Measurements from ENCODE around the gene ZFY.
A peak's percentile ranks its signal among the peaks of the same experiment; 100 is the strongest.
"Not testable (repeated sequence)": the region's sequence is repeated elsewhere in the genome, so short reads cannot be mapped to it uniquely, and the experiment has no call there.

The ZFY gene

GRCh38 chrY:2969561-2969960, 34.4 kb downstream of the ZFY start:
- no peak for TF ChIP-seq CTCF (conservative IDR thresholded peaks at IDR 0.05; ENCODE audit: low read length)
- H3K4me3 ChIP-seq (ENCODE audit: low read length): no peak overlapping the region
- peak; percentile 22 for DNase-seq (ENCODE audit: low read depth)

GRCh38 chrY:2972708-2973107, 37.5 kb downstream of the ZFY start:
- no peak overlapping the region for H3K4me3 ChIP-seq (ENCODE audit: low read length)
- DNase-seq (ENCODE audit: low read depth): no peak
- TF ChIP-seq CTCF (conservative IDR thresholded peaks at IDR 0.05; ENCODE audit: low read length): no peak

GRCh38 chrY:2973110-2973751, 38.0 kb downstream of the ZFY start:
- TF ChIP-seq CTCF (conservative IDR thresholded peaks at IDR 0.05; ENCODE audit: low read length): no peak
- H3K4me3 ChIP-seq (ENCODE audit: low read length): no peak overlapping the region
- DNase-seq (ENCODE audit: low read depth): no peak

GRCh38 chrY:2979283-2979682, 44.1 kb downstream of the ZFY start:
- DNase-seq (ENCODE audit: low read depth): no peak
- no peak for TF ChIP-seq CTCF (conservative IDR thresholded peaks at IDR 0.05; ENCODE audit: low read length)
- no peak overlapping the region for H3K4me3 ChIP-seq (ENCODE audit: low read length)

- H3K4me3 ChIP-seq (ENCODE audit: low read length): no peak overlapping the region
- DNase-seq (ENCODE audit: low read depth): no peak
- TF ChIP-seq CTCF (conservative IDR thresholded peaks at IDR 0.05; ENCODE audit: low read length): no peak
Observed at GRCh38 chrY:2984491-2984890, 49.3 kb downstream of the ZFY start.

- DNase-seq (ENCODE audit: low read depth); H3K4me3 ChIP-seq (ENCODE audit: low read length): not testable (repeated sequence)
Observed at GRCh38 chrY:2987178-2987577, 52.0 kb downstream of the ZFY start.

- DNase-seq (ENCODE audit: low read depth); H3K4me3 ChIP-seq (ENCODE audit: low read length): not testable (repeated sequence)
Observed at GRCh38 chrY:2997369-2997768, 62.2 kb downstream of the ZFY start.

- no peak overlapping the region for H3K4me3 ChIP-seq (ENCODE audit: low read length)
- no peak for TF ChIP-seq CTCF (conservative IDR thresholded peaks at IDR 0.05; ENCODE audit: low read length)
Observed at GRCh38 chrY:3002190-3002589, 67.0 kb downstream of the ZFY start.

More at GRCh38 chrY:3002190-3002589, 67.0 kb downstream of the ZFY start:
- no peak for DNase-seq (ENCODE audit: low read depth)
